B cell (primary cell): ENCODE results near the gene CEP164.

Experiments used
- CTCF ChIP-seq: fragments of 200-600 bp; IDR thresholded peaks from one replicate; pipeline ENCODE4 v1.8.0; 2022; ENCODE audit warnings: antibody characterized with exemption, mild to moderate bottlenecking
- EZH2 ChIP-seq: IDR thresholded peaks from 2 replicates; pipeline ENCODE4 v1.6.1; 2012; ENCODE audit warnings: borderline replicate concordance, low read depth, mild to moderate bottlenecking, moderate library complexity, low read length; ENCODE audit not compliant: insufficient read depth, poor library complexity, severe bottlenecking

GRCh38 chr11:117284053-117284452 lies 43.6 kb upstream of the CEP164 start:
- TF ChIP-seq CTCF (no peak), EZH2 (no peak)
